ENCODE data around the gene PDE4D. TPM values are rescaled to one million over a fixed set of nuclear protein-coding genes. Genes with fewer than 3 reads are reported as not detected.

Gene PDE4D
- total and polyA plus RNA-seq, 2 of the 4 experiments (the other 2 are of a cell fraction) = 1.4 to 7.9 TPM

DNA sequence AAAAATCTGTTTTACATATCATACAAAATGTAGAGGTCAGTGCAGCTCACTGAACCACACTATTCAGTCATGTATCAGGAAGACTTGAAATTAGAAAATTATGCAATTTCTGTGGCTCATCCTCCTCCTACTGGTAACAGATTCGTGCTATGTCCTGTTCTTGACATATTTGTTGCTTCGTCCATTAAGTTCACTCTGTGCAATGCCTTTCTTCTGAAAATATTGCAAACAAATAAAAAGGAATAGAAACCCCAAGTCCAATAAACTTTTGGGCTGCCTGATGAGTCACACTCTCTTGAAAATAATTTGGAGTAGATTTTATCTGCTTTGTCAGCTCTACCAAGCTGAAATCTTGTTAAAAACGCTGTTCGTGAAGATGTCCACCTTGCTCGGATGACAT lies 919.4 kb downstream of the PDE4D start:
- CTCF ChIA-PET = no interaction called here
- no peak for DNase-seq
- no peak overlapping the region for H4K91ac ChIP-seq (ENCODE audit: insufficient read depth, low read depth, low read length)
- no peak overlapping the region for H3K23ac ChIP-seq (ENCODE audit: low read depth, low read length)
- H2AFZ ChIP-seq (replicated peaks; ENCODE audit: low read length, poor library complexity) = no peak overlapping the region
- H3K36me3 ChIP-seq (ENCODE audit: control insufficient read depth, insufficient read depth, low read length) = peaks cover 35% of the 10 kb centered on the region
- no peak overlapping the region for H2BK120ac ChIP-seq (ENCODE audit: low read depth, low read length)
- H2BK20ac ChIP-seq (ENCODE audit: low read depth, low read length) = no peak overlapping the region
- H3K27me3 ChIP-seq (ENCODE audit: control insufficient read depth, insufficient read depth, low read length) = no peaks in the 10 kb centered on the region
- H3K4me3 ChIP-seq (ENCODE audit: insufficient read depth, low read depth, low read length) = no peak overlapping the region
- no peaks in the 10 kb centered on the region for H3K4me1 ChIP-seq (ENCODE audit: control insufficient read depth, insufficient read depth, low read length)
- H3K4me2 ChIP-seq (ENCODE audit: low read depth, low read length) = no peak overlapping the region
- POLR2A ChIA-PET (ENCODE audit: unreplicated experiment) = no interaction called here
- in situ Hi-C loops (cut with MboI; ENCODE audit: low sequenced_read_pairs) (no loop called here), dilution Hi-C loops (cut with HindIII; ENCODE audit: low sequenced_read_pairs, unreplicated experiment) (no loop called here), intact Hi-C loops (cut with micrococcal nuclease) (loop anchor here (5.0 kb wide), 1 partner anchor 1868 kb away; the partner anchor contains the start of gene ELOVL7)
- H3K9me3 ChIP-seq (ENCODE audit: control insufficient read depth, insufficient read depth, low read length) = no peaks in the 10 kb centered on the region
- no peak overlapping the region for H3K56ac ChIP-seq (ENCODE audit: extremely low read depth, insufficient read depth, low read length)
- TF ChIP-seq RAD21 (IDR thresholded peaks at IDR 0.05; ENCODE audit: low read length) = no peak
- no peak for TF ChIP-seq FOS (IDR thresholded peaks at IDR 0.05; ENCODE audit: low read depth, low read length)
- TF ChIP-seq MAFK (IDR thresholded peaks at IDR 0.05; ENCODE audit: low read depth, low read length) = no peak
- no peak for TF ChIP-seq NFE2L2 (IDR thresholded peaks at IDR 0.05; ENCODE audit: low read depth, low read length)
- TF ChIP-seq, protein P1, sequence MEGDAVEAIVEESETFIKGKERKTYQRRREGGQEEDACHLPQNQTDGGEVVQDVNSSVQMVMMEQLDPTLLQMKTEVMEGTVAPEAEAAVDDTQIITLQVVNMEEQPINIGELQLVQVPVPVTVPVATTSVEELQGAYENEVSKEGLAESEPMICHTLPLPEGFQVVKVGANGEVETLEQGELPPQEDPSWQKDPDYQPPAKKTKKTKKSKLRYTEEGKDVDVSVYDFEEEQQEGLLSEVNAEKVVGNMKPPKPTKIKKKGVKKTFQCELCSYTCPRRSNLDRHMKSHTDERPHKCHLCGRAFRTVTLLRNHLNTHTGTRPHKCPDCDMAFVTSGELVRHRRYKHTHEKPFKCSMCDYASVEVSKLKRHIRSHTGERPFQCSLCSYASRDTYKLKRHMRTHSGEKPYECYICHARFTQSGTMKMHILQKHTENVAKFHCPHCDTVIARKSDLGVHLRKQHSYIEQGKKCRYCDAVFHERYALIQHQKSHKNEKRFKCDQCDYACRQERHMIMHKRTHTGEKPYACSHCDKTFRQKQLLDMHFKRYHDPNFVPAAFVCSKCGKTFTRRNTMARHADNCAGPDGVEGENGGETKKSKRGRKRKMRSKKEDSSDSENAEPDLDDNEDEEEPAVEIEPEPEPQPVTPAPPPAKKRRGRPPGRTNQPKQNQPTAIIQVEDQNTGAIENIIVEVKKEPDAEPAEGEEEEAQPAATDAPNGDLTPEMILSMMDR (conservative IDR thresholded peaks at IDR 0.05; ENCODE audit: low read depth, low read length) = no peak
- no peak for TF ChIP-seq POLR2A (IDR thresholded peaks at IDR 0.05; ENCODE audit: low read depth, low read length)
- TF ChIP-seq MAZ (IDR thresholded peaks at IDR 0.05; ENCODE audit: borderline replicate concordance, low read depth, low read length) = no peak
- TF ChIP-seq RCOR1 (IDR thresholded peaks at IDR 0.05; ENCODE audit: insufficient replicate concordance, low read length) = no peak
- TF ChIP-seq CEBPB (IDR thresholded peaks at IDR 0.05; ENCODE audit: low read depth, low read length) = no peak
- no peak for TF ChIP-seq SMC3 (IDR thresholded peaks at IDR 0.05; ENCODE audit: low read depth, low read length)
- H2BK5ac ChIP-seq (ENCODE audit: low read depth, low read length, poor library complexity, severe bottlenecking) = no peak overlapping the region
- no peak for ATAC-seq (ENCODE audit: low read depth)
- no peak overlapping the region for H3K9ac ChIP-seq (ENCODE audit: low read depth, low read length)
- no peak overlapping the region for H2AK5ac ChIP-seq (ENCODE audit: low read depth, low read length)
- H4K5ac ChIP-seq (ENCODE audit: low read depth, low read length) = no peak overlapping the region
- no peak overlapping the region for H3K14ac ChIP-seq (replicated peaks; ENCODE audit: low read depth, low read length)
- H3K27ac ChIP-seq (ENCODE audit: insufficient read depth, low read length) = no peak overlapping the region
- no peaks in the 10 kb centered on the region for H3K9me1 ChIP-seq (ENCODE audit: insufficient read depth, low read length)
- H2BK15ac ChIP-seq (ENCODE audit: low read depth, low read length) = no peak overlapping the region
- H3K18ac ChIP-seq (ENCODE audit: low read depth, low read length) = no peak overlapping the region
- no TSS peak for BruUV-seq (replicated peaks)
- no peak overlapping the region for H2AK9ac ChIP-seq (replicated peaks; ENCODE audit: low read depth, low read length, poor library complexity)
- no peak overlapping the region for H3K4ac ChIP-seq (ENCODE audit: low read depth, low read length)
- peaks cover 0 to 1% of the 10 kb centered on the region in 2 experiments; a peak in 1 of 4 replicates for H3K79me1 ChIP-seq (ENCODE audit: low read depth in 1 of 2, low read length in 2 of 2)
- no peaks in the 10 kb centered on the region for H4K20me1 ChIP-seq (ENCODE audit: insufficient read depth, low read length)
- WGBS, 2 experiments (ENCODE audit: extremely low coverage in 2 of 2, insufficient read length in 1 of 2) = no CpG with 5 or more reads among the region's 5 CpGs
- H4K8ac ChIP-seq (ENCODE audit: low read depth in 2 of 2, low read length in 2 of 2) = no peak overlapping the region

Data from IMR-90 (cell line).